Measurements from ENCODE around the gene OR2AG1.
A peak's percentile ranks its signal among the peaks of the same experiment; 100 is the strongest.

The OR2AG1 gene

GRCh38 chr11:6782720-6783119 lies at the start of gene OR2AG1:
Gene OR2AG1, plus strand, starts transcription at chr11:6783020. Its CDS starts 2,018 bp downstream, at chr11:6785038.
- no peak for DNase-seq

GRCh38 chr11:6733326-6734275 lies 49.2 kb upstream of the OR2AG1 start:
- DNase-seq = no peak

GRCh38 chr11:6734616-6735015 lies 48.2 kb upstream of the OR2AG1 start:
- DNase-seq = no peak

GRCh38 chr11:6735306-6735705 lies 47.5 kb upstream of the OR2AG1 start:
- DNase-seq = no peak

- no peak for DNase-seq
Observed at GRCh38 chr11:6736495-6737121, 46.2 kb upstream of the OR2AG1 start.

GRCh38 chr11:6737872-6738466 lies 44.9 kb upstream of the OR2AG1 start:
- no peak for DNase-seq

GRCh38 chr11:6738590-6738989 lies 44.2 kb upstream of the OR2AG1 start:
- DNase-seq = no peak

- no peak for DNase-seq
Observed at GRCh38 chr11:6742260-6742659, 40.6 kb upstream of the OR2AG1 start.

GRCh38 chr11:6745018-6745417 lies 37.8 kb upstream of the OR2AG1 start:
- DNase-seq = no peak

- DNase-seq = no peak
Observed at GRCh38 chr11:6745465-6746015, 37.3 kb upstream of the OR2AG1 start.

GRCh38 chr11:6746086-6746618 lies 36.7 kb upstream of the OR2AG1 start:
- DNase-seq = peak; percentile 21

GRCh38 chr11:6746626-6747025 lies 36.2 kb upstream of the OR2AG1 start:
- no peak for DNase-seq

GRCh38 chr11:6747097-6747668 lies 35.6 kb upstream of the OR2AG1 start:
- no peak for DNase-seq

- peak; percentile 22 for DNase-seq
Observed at GRCh38 chr11:6755303-6755952, 27.4 kb upstream of the OR2AG1 start.

- no peak for DNase-seq
Observed at GRCh38 chr11:6755953-6756347, 26.9 kb upstream of the OR2AG1 start.

GRCh38 chr11:6757373-6757967 lies 25.4 kb upstream of the OR2AG1 start:
- peak; percentile 48 for DNase-seq

- DNase-seq = no peak
Observed at GRCh38 chr11:6771926-6772893, 10.6 kb upstream of the OR2AG1 start, which contains the start of gene OR2AG2. Gene OR2AG2, minus strand, starts transcription at chr11:6771976. Its CDS starts 3,019 bp downstream, at chr11:6768957.

- no peak for DNase-seq
Observed at GRCh38 chr11:6778518-6778917, 4.3 kb upstream of the OR2AG1 start.

GRCh38 chr11:6780829-6781228 lies 2.0 kb upstream of the OR2AG1 start:
- DNase-seq = no peak

- DNase-seq = no peak
Observed at GRCh38 chr11:6790546-6790945, 7.7 kb downstream of the OR2AG1 start.

Data from right hindlimb (tissue), 1 donor.